ENCODE results near the gene DNAJC12. TPM values are rescaled to one million over a fixed set of nuclear protein-coding genes. Genes with fewer than 3 reads are reported as not detected.

The DNAJC12 gene
- total RNA-seq, 2 donors from 2014 or later: 8.2 to 26.2 TPM

GRCh38 chr10:67790534-67791408, 47.2 kb downstream of the DNAJC12 start:
- TF ChIP-seq, protein P1, sequence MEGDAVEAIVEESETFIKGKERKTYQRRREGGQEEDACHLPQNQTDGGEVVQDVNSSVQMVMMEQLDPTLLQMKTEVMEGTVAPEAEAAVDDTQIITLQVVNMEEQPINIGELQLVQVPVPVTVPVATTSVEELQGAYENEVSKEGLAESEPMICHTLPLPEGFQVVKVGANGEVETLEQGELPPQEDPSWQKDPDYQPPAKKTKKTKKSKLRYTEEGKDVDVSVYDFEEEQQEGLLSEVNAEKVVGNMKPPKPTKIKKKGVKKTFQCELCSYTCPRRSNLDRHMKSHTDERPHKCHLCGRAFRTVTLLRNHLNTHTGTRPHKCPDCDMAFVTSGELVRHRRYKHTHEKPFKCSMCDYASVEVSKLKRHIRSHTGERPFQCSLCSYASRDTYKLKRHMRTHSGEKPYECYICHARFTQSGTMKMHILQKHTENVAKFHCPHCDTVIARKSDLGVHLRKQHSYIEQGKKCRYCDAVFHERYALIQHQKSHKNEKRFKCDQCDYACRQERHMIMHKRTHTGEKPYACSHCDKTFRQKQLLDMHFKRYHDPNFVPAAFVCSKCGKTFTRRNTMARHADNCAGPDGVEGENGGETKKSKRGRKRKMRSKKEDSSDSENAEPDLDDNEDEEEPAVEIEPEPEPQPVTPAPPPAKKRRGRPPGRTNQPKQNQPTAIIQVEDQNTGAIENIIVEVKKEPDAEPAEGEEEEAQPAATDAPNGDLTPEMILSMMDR (IDR thresholded peaks at IDR 0.05): no peak
- TF ChIP-seq POLR2A (IDR thresholded peaks at IDR 0.05): no peak
- WGBS, 2 donors: 50 to 55% methylated on average over 6 of the region's 6 CpGs
- DNase-seq: no peak
- H3K36me3 ChIP-seq (replicated peaks in 1 of 2; ENCODE audit: insufficient read depth in 1 of 2, low read depth in 2 of 2): no peaks in the 10 kb centered on the region
- H3K4me3 ChIP-seq: no peak overlapping the region
- H3K27me3 ChIP-seq: no peaks in the 10 kb centered on the region
- peak; percentile 62 for ATAC-seq
- H3K4me1 ChIP-seq: peaks cover 7% of the 10 kb centered on the region
- H3K27ac ChIP-seq: no peak overlapping the region
- intact Hi-C loops (cut with DNase I): no loop called here
- no peaks in the 10 kb centered on the region for H3K9me3 ChIP-seq

GRCh38 chr10:67789769-67790168, 48.2 kb downstream of the DNAJC12 start:
- TF ChIP-seq POLR2A (IDR thresholded peaks at IDR 0.05): no peak
- TF ChIP-seq, protein P1 (IDR thresholded peaks at IDR 0.05): no peak
- ATAC-seq (no peak), DNase-seq (no peak)
- no peak overlapping the region for H3K4me3 ChIP-seq
- 81 to 88% methylated on average over 2 of the region's 2 CpGs for whole genome bisulfite sequencing, 2 donors
- H3K4me1 ChIP-seq: peaks cover 7% of the 10 kb centered on the region
- no peaks in the 10 kb centered on the region for H3K36me3 ChIP-seq (replicated peaks in 1 of 2; ENCODE audit: insufficient read depth in 1 of 2, low read depth in 2 of 2)
- no peak overlapping the region for H3K27ac ChIP-seq
- H3K9me3 ChIP-seq: no peaks in the 10 kb centered on the region
- no peaks in the 10 kb centered on the region for H3K27me3 ChIP-seq
- intact Hi-C loops (cut with DNase I): no loop called here

DNA sequence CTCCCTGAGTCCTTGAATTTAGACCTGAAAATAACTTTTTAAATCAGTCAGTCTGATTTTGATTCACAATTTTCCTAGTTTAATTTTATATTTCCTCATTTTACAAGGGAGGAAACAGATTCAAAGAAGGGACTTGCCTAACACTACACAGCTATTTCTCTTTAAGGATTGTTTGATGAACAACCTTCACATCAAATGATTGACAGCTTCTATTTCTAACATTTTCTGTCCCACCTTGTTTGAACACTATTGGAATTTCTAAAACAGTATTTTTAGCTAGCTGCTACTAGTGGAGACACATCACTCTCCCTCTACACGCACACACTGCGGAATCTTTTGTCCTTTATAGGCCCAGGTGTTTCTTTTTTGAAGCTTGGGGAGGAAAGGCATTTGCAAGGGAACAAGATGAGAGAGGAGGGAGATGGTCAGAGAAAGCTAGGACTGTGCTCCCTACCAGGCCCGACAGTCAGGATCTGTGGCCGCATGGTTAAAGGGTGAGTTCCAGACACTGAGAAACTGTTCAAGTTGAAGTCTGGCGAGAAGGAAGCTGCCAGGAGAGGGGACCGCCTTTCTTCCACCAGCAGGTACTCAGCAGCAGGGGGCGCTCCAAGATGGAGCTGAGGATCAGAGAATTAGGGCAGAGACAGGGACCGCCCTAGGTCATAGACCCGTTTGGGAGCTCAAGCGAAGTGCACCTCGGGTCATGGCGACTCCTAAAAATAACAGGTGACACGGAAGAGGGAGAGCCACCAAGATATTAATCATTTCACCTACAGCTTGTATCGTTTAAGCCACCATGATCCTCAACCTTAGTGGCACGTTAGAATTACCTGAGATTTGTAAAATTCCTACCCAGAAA, 49.7 kb downstream of the DNAJC12 start:
- H3K36me3 ChIP-seq (replicated peaks in 1 of 2; ENCODE audit: insufficient read depth in 1 of 2, low read depth in 2 of 2): no peaks in the 10 kb centered on the region
- no peaks in the 10 kb centered on the region for H3K27me3 ChIP-seq
- intact Hi-C loops (cut with DNase I): no loop called here
- ATAC-seq (peak; percentile 82), DNase-seq (peak; percentile 73 to 80 (median 78))
- 24 to 25% methylated on average over 14 to 15 of the region's 15 CpGs for WGBS, 2 donors
- TF ChIP-seq POLR2A (IDR thresholded peaks at IDR 0.05): no peak
- TF ChIP-seq, protein P1 (IDR thresholded peaks at IDR 0.05): peak; percentile 40 to 74 (median 65)
- H3K9me3 ChIP-seq: no peaks in the 10 kb centered on the region
- no peak overlapping the region for H3K27ac ChIP-seq
- peaks cover 7% of the 10 kb centered on the region for H3K4me1 ChIP-seq
- H3K4me3 ChIP-seq: no peak overlapping the region

GRCh38 chr10:67785098-67785497, 52.9 kb downstream of the DNAJC12 start:
- WGBS, 2 donors: 57 to 62% methylated on average over 1 of the region's 1 CpG
- TF ChIP-seq POLR2A (IDR thresholded peaks at IDR 0.05): no peak
- no peak for ATAC-seq
- H3K9me3 ChIP-seq: no peaks in the 10 kb centered on the region
- no peak overlapping the region for H3K4me3 ChIP-seq
- no peak for DNase-seq
- intact Hi-C loops (cut with DNase I): no loop called here
- H3K27ac ChIP-seq: no peak overlapping the region
- H3K36me3 ChIP-seq (replicated peaks in 1 of 2; ENCODE audit: insufficient read depth in 1 of 2, low read depth in 2 of 2): no peaks in the 10 kb centered on the region
- H3K4me1 ChIP-seq: peaks cover 7% of the 10 kb centered on the region
- no peaks in the 10 kb centered on the region for H3K27me3 ChIP-seq

DNA sequence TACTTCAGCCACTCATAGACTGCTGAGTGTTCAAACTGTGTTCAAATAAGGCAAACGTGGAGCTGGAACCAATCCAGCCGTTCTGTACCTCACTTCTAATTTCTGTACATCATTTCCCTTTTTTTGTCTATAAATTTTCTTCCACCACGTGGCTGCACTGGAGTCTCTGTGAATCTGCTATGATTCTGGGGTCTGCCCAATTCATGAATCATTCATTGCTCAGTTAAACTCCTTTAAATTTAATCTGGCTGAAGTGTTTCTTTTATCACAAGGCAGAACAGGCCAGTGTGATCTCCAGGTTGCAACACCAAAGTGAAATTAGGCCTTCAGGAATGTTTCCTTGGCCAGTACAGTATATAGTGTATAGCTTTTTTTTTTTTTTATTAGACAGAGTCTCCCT, 53.5 kb downstream of the DNAJC12 start:
- intact Hi-C loops (cut with DNase I): loop anchor here (5.0 kb wide), 1 partner anchor 87 kb away; the partner anchor contains the start of gene CTNNA3
- no peak for TF ChIP-seq POLR2A (IDR thresholded peaks at IDR 0.05)
- TF ChIP-seq, protein P1 (IDR thresholded peaks at IDR 0.05): no peak
- ATAC-seq: no peak

More for the DNA sequence above, 53.5 kb downstream of the DNAJC12 start:
- Histone ChIP-seq H3K36me3 (replicated peaks in 1 of 2; ENCODE audit: insufficient read depth in 1 of 2, low read depth in 2 of 2) (no peaks in the 10 kb centered on the region), H3K4me3 (no peak overlapping the region), H3K27ac (no peak overlapping the region), H3K27me3 (no peaks in the 10 kb centered on the region), H3K9me3 (no peaks in the 10 kb centered on the region), H3K4me1 (peaks cover 7% of the 10 kb centered on the region)
- peak in 1 of 4 donors; percentile 28 for DNase-seq
- whole genome bisulfite sequencing, 2 donors: 22 to 23% methylated on average over 3 of the region's 3 CpGs
